Aorta (tissue), 5 donors: ENCODE results near the gene AHNAK. TPM values are rescaled to one million over a fixed set of nuclear protein-coding genes. Genes with fewer than 3 reads are reported as not detected.
A peak's percentile ranks its signal among the peaks of the same experiment; 100 is the strongest.
"Not testable (repeated sequence)": the region's sequence is repeated elsewhere in the genome, so short reads cannot be mapped to it uniquely, and the experiment has no call there.

ENCODE experiments used
- ATAC-seq: fragments of 200-7000 bp; cut with Tn5 transposase; one replicate; pipeline ENCODE4 v1.9.1; 2022; ENCODE audit warnings: moderate library complexity; ENCODE audit not compliant: low FRiP score
- DNase-seq, 2 donors: peaks; one replicate each; pipeline ENCODE4 v3.0.0-alpha.2; 2020
- H3K27ac ChIP-seq, 2 donors: one replicate each; pipeline ENCODE4 v1.5.1; 2013; ENCODE audit warnings: low read length in 2 of 2, mild to moderate bottlenecking in 2 of 2, moderate library complexity in 2 of 2, control low read depth in 1 of 2, inconsistent platforms in 1 of 2, low read depth in 1 of 2
- H3K27me3 ChIP-seq, 2 donors: one replicate each; pipeline ENCODE4 v1.6.1; 2013; ENCODE audit warnings: control low read depth in 1 of 2, low read length in 1 of 2, mild to moderate bottlenecking in 1 of 2, moderate library complexity in 1 of 2; ENCODE audit not compliant: insufficient read depth in 2 of 2, control insufficient read depth in 1 of 2
- H3K36me3 ChIP-seq, 2 donors: one replicate each; pipeline ENCODE4 v1.6.1; 2013; ENCODE audit warnings: control low read depth in 1 of 2, low read length in 1 of 2, mild to moderate bottlenecking in 1 of 2; ENCODE audit not compliant: insufficient read depth in 2 of 2, control insufficient read depth in 1 of 2
- H3K4me1 ChIP-seq, 2 donors: one replicate each; pipeline ENCODE4 v1.6.1; 2013; ENCODE audit warnings: low read length in 2 of 2, control low read depth in 1 of 2, mild to moderate bottlenecking in 1 of 2, moderate library complexity in 1 of 2; ENCODE audit not compliant: insufficient read depth in 2 of 2, control insufficient read depth in 1 of 2
- H3K4me3 ChIP-seq, 2 donors: one replicate each; pipeline ENCODE4 v1.5.1; 2013; ENCODE audit warnings: low read length in 2 of 2, control low read depth in 1 of 2, mild to moderate bottlenecking in 1 of 2
- H3K9me3 ChIP-seq: one replicate; pipeline ENCODE4 v1.6.1; 2013; ENCODE audit warnings: mild to moderate bottlenecking, low read length; ENCODE audit not compliant: control insufficient read depth
- WGBS, 2 donors: extraction: QIAGEN DNeasy Blood & Tissue Kit; methylation state at CpG; one replicate each; pipeline ENCODE4 v1.1.7; 2013; 5-methylcytosine and 5-hydroxymethylcytosine counted together
- intact Hi-C, 2 donors: fragments of 100-400 bp; cut with DNase I; formaldehyde crosslinking; loops; one replicate each; pipeline versions ENCODE4 v1.14.2 to v1.15.0; 2022
- polyA plus RNA-seq, 2 donors: library from polyadenylated mRNA; stranded (reverse); fragments of 200-250 nt; gene quantifications; one replicate each; pipeline ENCODE4 v1.2.3, GENCODE V29; 2013
- total RNA-seq, 2 donors: library from RNA; stranded (reverse); fragmentation: NEBNext Ultra II Directional; extraction: Animal tissue kit (Norgen Biotek cat#: 25700); gene quantifications; one replicate each; pipeline ENCODE4 v1.2.1, GENCODE V29; 2021
- donor health status: healthy with polysubstance abuse.
- donor health status: Bipolar disorder and iron deficiency.
- donor health status: DM: no; HTN: no; CAD: no.
- donor health status: DM: no; HTN: no; CAD: no.
- donor health status: DM: yes; HTN: yes; CAD: no.

Gene AHNAK
- total and polyA plus RNA-seq, 4 donors, result 146 to 1,263 (median 693) TPM

GRCh38 chr11:62556108-62556874, 9.7 kb upstream of the AHNAK start:
- intact Hi-C loops, result loop anchor here in 1 of 2 donors (5.0 kb wide), 1 partner anchor 154 kb away; no protein-coding TSS in a partner anchor
- peak overlapping the region; percentile 71 to 83 for H3K27ac ChIP-seq
- no peaks in the 10 kb centered on the region for H3K9me3 ChIP-seq
- no peaks in the 10 kb centered on the region for H3K27me3 ChIP-seq
- ATAC-seq (peak; percentile 81), DNase-seq (peak; percentile 95 to 96)
- H3K4me3 ChIP-seq, result no peak overlapping the region
- peaks cover 2 to 5% of the 10 kb centered on the region in 2 donors for H3K4me1 ChIP-seq
- H3K36me3 ChIP-seq, result peaks cover 0 to 4% of the 10 kb centered on the region in 2 donors
- WGBS, 2 donors, result 5% methylated on average over 14 of the region's 14 CpGs

- Histone ChIP-seq H3K27ac (peak overlapping the region; percentile 51 to 83), H3K4me1 (peaks cover 0 to 5% of the 10 kb centered on the region in 2 donors), H3K36me3 (peaks cover 0 to 4% of the 10 kb centered on the region in 2 donors), H3K9me3 (no peaks in the 10 kb centered on the region), H3K4me3 (no peak overlapping the region), H3K27me3 (no peaks in the 10 kb centered on the region)
- intact Hi-C loops, result loop anchor here in 1 of 2 donors (5.0 kb wide), 1 partner anchor 153 kb away; no protein-coding TSS in a partner anchor
- ATAC-seq (no peak), DNase-seq (peak in 1 of 2 donors; percentile 80)
- WGBS, 2 donors, result 17 to 18% methylated on average over 4 of the region's 4 CpGs
Measured at GRCh38 chr11:62555464-62556107, 9.0 kb upstream of the AHNAK start.

GRCh38 chr11:62554387-62555167, 8.0 kb upstream of the AHNAK start:
- Histone ChIP-seq H3K4me3 (no peak overlapping the region), H3K27me3 (no peaks in the 10 kb centered on the region), H3K4me1 (peaks cover 0 to 5% of the 10 kb centered on the region in 2 donors), H3K27ac (peak overlapping the region; percentile 32 to 84), H3K9me3 (no peaks in the 10 kb centered on the region), H3K36me3 (peaks cover 0 to 4% of the 10 kb centered on the region in 2 donors)
- DNase-seq (peak in 1 of 2 donors; percentile 58), ATAC-seq (no peak)
- WGBS, 2 donors, result 88 to 93% methylated on average over 7 of the region's 7 CpGs
- intact Hi-C loops, result loop anchor here in 1 of 2 donors (5.0 kb wide), 1 partner anchor 152 kb away; no protein-coding TSS in a partner anchor

GRCh38 chr11:62553839-62554361, 7.3 kb upstream of the AHNAK start:
- Histone ChIP-seq H3K4me3 (no peak overlapping the region), H3K9me3 (no peaks in the 10 kb centered on the region), H3K27ac (peak overlapping the region; percentile 32 to 84), H3K36me3 (peaks cover 0 to 2% of the 10 kb centered on the region in 2 donors), H3K4me1 (peaks cover 0 to 5% of the 10 kb centered on the region in 2 donors), H3K27me3 (no peaks in the 10 kb centered on the region)
- 56 to 62% methylated on average over 7 to 8 of the region's 8 CpGs for WGBS, 2 donors
- peak in 1 of 2 donors; percentile 45 for DNase-seq
- intact Hi-C loops, result no loop called here
- no peak for ATAC-seq

GRCh38 chr11:62553080-62553838, 6.7 kb upstream of the AHNAK start:
- peak; percentile 91 for ATAC-seq
- Histone ChIP-seq H3K36me3 (no peaks in the 10 kb centered on the region), H3K27ac (peak overlapping the region; percentile 98 to 100), H3K9me3 (no peaks in the 10 kb centered on the region), H3K27me3 (no peaks in the 10 kb centered on the region), H3K4me1 (peaks cover 0 to 5% of the 10 kb centered on the region in 2 donors), H3K4me3 (no peak overlapping the region)
- peak; percentile 94 for DNase-seq
- WGBS, 2 donors, result 0% methylated on average over 14 to 15 of the region's 15 CpGs
- intact Hi-C loops, result no loop called here

GRCh38 chr11:62552485-62553079, 6.0 kb upstream of the AHNAK start:
- no peak for DNase-seq
- H3K4me3 ChIP-seq, result no peak overlapping the region
- WGBS, 2 donors, result 21 to 22% methylated on average over 4 of the region's 4 CpGs

GRCh38 chr11:62550478-62550877, 3.9 kb upstream of the AHNAK start:
- WGBS, 2 donors, result 85 to 92% methylated on average over 2 of the region's 2 CpGs
- DNase-seq, intact Hi-C loops: not testable (repeated sequence)

More at GRCh38 chr11:62552485-62553079, 6.0 kb upstream of the AHNAK start:
- H3K27ac ChIP-seq, result peak overlapping the region; percentile 98 to 100
- H3K4me1 ChIP-seq, result peaks cover 0 to 5% of the 10 kb centered on the region in 2 donors
- intact Hi-C loops, result no loop called here
- ATAC-seq, result no peak
- H3K27me3 ChIP-seq, result no peaks in the 10 kb centered on the region
- no peaks in the 10 kb centered on the region for H3K36me3 ChIP-seq
- no peaks in the 10 kb centered on the region for H3K9me3 ChIP-seq

More at GRCh38 chr11:62550478-62550877, 3.9 kb upstream of the AHNAK start:
- H3K36me3 ChIP-seq, ATAC-seq, H3K9me3 ChIP-seq, H3K27me3 ChIP-seq, H3K4me3 ChIP-seq, H3K4me1 ChIP-seq, H3K27ac ChIP-seq: not testable (repeated sequence)
